Fibroblast of lung (primary cell): ENCODE results near the gene ASB3.
"Not testable (repeated sequence)": the region's sequence is repeated elsewhere in the genome, so short reads cannot be mapped to it uniquely, and the experiment has no call there.

ENCODE experiments used
- EZH2 ChIP-seq: IDR thresholded peaks from 2 replicates; pipeline ENCODE4 v1.5.1; 2012; ENCODE audit warnings: low read length, control low read depth, mild to moderate bottlenecking; ENCODE audit errors: missing control alignments
- TF ChIP-seq, protein P1 (sequence below), 2 donors: IDR thresholded peaks in 1 of 2; conservative IDR thresholded peaks in 1 of 2; 1 replicate in 1 of 2; 2 replicates in 1 of 2; pipeline ENCODE4 v1.5.1; 2011 to 2012; ENCODE audit warnings: low read length in 2 of 2, control low read depth in 1 of 2, inconsistent platforms in 1 of 2, low read depth in 1 of 2, mild to moderate bottlenecking in 1 of 2

DNA sequence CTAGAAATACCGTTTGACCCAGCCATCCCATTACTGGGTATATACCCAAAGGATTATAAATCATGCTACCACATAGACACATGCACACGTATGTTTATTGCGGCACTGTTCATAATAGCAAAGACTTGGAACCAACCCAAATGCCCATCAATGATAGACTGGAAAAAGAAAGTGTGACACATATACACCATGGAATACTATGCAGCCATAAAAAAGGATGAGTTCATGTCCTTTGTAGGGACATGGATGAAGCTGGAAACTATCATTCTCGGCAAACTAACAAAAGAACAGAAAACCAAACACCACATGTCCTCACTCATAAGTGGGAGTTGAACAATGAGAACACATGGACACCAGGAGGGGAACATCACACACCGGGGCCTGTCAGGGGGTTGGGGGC, 119.6 kb downstream of the ASB3 start:
- TF ChIP-seq, protein P1, sequence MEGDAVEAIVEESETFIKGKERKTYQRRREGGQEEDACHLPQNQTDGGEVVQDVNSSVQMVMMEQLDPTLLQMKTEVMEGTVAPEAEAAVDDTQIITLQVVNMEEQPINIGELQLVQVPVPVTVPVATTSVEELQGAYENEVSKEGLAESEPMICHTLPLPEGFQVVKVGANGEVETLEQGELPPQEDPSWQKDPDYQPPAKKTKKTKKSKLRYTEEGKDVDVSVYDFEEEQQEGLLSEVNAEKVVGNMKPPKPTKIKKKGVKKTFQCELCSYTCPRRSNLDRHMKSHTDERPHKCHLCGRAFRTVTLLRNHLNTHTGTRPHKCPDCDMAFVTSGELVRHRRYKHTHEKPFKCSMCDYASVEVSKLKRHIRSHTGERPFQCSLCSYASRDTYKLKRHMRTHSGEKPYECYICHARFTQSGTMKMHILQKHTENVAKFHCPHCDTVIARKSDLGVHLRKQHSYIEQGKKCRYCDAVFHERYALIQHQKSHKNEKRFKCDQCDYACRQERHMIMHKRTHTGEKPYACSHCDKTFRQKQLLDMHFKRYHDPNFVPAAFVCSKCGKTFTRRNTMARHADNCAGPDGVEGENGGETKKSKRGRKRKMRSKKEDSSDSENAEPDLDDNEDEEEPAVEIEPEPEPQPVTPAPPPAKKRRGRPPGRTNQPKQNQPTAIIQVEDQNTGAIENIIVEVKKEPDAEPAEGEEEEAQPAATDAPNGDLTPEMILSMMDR (conservative IDR thresholded peaks at IDR 0.05 in 1 of 2, IDR thresholded peaks at IDR 0.05 in 1 of 2; ENCODE audit: low read depth in 1 of 2, low read length in 2 of 2): not testable (repeated sequence)
- not testable (repeated sequence) for TF ChIP-seq EZH2
